HL-60/S4 treated with retinoic acid at 250 ng/mL for 4 days and 3 days (cell line): ENCODE results near the gene CYP27B1.

Experiments
- in situ Hi-C: fragments of 300-500 bp; cut with MboI; formaldehyde crosslinking; loops from 2 replicates; pipeline ENCODE4 v1.7.0; 2022; ENCODE audit warnings: low sequenced_read_pairs

The CYP27B1 gene

DNA sequence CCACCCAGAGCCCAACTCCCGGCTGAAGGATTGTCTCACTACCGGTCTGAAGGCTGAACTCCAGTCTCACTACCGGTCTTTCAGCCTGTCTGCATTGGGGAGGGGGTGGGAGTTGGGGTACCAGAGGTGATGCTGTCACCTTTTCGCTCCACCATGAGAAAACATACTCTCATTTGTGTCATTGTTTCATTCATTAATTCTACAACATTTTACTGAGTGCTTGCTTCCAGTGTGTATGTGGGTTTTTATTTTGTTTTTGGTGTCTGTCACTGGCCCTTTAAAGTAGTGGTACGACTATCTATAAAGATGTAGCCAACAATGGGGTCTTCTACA lies 14.2 kb downstream of the CYP27B1 start:
- in situ Hi-C loops: no loop called here

DNA sequence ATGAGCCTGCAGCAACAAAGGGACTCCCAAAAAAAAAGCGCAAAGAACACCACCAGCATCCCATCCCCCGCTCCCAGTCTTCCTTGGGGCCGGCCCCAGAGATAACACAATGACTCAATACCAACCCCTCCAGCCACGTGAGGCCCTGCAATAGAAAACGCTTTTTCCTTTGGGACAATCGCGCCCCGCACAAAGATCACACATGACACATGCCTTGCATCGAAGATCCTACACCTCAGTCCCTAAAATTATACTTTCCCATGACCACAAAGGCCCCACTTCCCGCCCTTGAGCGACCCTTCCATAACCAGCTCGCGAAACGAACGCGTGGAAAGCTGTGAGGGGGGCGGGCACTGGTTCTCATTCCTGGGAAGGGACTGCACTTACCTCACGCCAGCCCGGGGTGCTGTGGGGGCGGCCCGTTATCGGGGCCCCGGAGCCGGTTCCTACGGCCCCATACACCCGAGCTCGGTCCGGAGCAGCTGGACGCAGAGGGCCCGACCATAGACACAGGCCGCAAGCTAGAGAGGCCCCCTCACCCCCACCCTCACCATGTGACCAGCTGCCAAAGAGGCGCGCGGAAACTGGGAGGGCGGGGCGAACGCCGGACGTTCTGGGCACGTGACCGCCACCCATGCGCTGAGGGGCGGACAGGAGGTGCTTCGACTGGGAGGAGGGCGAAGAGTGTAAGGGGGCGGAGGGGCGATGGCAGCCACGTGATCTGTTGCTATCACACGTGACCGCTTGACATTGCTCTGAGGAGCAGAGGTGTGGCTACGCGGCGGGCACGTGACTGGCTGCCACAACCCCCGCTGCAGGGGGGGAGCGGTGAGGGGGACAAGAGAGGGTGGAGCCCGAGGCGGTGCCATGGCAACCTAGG lies 14.8 kb downstream of the CYP27B1 start, which contains the start of gene CDK4:
Gene CDK4 (minus strand): TSS at position 523 of the 880 bp plus-strand sequence. CDS start 593 bp downstream, outside the sequence.
- in situ Hi-C loops: no loop called here

DNA sequence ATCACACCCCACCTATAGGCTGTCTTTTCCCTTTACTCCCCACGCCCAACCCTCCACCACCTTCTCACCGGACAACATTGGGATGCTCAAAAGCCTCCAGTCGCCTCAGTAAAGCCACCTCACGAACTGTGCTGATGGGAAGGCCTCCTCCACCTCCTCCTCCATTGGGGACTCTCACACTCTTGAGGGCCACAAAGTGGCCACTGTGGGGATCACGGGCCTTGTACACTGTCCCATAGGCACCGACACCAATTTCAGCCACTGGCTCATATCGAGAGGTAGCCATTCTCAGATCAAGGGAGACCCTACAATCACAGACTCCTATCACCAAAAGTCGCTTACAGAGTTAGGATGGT lies 15.5 kb downstream of the CYP27B1 start:
- in situ Hi-C loops: no loop called here

DNA sequence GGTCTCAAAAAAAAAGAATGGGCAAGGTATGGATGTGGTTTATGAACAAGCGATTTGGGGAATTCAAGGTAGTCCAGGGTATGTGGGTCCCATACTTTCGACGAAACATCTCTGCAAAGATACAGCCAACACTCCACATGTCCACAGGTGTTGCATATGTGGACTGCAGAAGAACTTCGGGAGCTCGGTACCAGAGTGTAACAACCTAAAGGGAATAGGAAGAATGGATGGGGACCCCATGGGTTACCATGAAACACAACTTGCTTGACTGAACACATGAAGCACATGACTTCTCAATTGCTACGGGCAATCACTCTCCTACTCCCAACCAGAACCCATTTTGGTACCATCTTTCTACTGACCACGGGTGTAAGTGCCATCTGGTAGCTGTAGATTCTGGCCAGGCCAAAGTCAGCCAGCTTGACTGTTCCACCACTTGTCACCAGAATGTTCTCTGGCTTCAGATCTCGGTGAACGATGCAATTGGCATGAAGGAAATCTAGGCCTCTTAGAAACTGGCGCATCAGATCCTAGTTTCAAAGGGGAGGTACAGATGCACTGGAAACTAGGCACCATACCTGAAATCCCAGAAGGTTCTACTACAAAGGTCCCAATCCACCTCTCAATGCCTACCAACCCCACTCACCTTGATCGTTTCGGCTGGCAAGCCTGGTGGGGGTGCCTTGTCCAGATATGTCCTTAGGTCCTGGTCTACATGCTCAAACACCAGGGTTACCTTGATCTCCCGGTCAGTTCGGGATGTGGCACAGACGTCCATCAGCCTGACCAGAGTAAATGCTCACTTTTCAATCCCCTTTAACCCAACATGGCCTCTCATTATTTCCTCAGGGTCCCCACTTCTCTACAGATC lies 16.1 kb downstream of the CYP27B1 start:
- in situ Hi-C loops: no loop called here

DNA sequence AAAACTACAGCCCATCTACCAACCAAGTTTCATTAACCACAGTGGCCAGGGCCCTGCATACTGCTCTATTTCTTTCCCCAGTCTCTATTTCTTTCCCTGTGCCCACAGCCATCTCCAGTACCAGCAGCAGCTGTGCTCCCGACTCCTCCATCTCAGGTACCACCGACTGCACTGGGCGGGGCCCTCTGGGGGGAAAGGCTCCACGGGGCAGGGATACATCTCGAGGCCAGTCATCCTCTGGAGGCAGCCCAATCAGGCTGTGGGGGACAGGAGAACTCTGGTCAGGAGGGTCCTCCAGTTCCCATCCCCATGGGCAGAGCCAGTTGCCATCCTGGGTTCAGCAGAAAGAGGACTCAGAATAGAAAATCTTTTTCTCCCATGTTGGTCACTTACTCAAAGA lies 17.8 kb downstream of the CYP27B1 start:
- in situ Hi-C loops: no loop called here

DNA sequence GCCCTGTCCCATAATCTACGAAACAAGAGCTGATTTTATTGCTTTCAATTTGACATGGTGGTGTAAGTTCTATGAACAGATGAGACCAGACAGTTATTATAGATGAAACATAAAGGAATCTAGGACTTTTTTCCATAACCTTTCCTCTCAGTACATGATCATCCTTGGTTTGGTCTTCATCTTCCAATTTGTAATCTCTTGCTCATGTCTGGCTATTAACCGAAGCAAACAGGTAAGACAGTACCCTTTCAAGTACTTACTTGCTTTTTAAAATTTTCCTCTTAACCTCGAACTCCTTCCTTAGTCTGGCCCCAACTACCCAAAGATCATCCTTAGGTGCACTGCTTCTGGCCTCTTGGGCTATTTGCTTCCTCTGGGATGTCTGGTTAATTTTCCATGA lies 20.9 kb downstream of the CYP27B1 start:
- in situ Hi-C loops: no loop called here

DNA sequence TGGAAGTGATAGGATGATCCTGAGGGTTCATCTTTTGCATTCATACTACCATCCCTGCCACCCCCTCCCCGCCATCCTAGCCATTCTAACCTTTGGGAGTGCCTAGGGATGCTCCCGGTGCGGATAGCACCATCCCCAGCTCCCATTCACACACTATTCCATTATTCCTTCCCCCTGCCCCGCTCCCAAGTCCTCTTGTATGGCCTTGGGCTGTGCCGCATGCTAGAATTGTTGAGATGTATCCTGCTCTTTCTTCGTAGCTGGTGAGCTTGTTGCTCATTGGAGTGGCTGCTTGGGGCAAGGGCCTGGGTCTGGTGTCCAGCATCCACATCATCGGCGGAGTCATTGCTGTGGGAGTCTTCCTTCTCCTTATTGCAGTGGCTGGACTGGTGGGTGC lies 21.4 kb downstream of the CYP27B1 start:
- in situ Hi-C loops: no loop called here

DNA sequence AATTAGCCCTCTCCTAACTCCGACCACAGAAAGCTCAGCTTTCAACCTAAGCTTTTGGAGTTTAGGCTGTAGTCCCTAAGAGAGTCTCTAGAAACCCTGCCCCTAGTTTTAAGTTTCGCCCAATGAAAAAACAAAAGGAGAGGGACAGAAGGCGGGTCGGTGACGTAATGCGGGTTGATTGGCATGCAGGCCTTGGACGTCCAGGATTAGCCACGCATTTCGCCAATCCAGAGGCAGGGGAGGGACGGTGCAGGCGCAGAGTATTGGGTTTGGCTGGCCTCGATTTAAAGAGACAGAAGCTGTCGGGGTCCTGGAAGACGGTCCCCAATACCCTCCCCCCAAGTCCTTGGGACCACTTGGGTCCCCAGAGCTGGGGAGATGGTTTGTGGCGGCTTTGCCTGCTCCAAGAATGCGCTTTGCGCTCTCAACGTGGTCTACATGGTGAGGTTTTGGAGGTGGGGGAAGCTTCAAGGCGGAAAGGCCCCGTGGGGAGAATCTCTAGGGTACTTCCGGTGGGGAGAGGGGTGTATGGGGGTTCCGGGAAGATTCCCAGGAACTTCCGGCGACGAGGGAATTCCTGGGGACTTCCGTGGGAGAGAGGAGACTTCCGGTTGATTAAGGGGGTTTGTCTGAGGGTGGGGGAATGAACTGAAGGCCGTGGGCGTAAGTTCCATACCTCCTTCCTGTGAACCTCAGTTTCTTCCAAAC lies 21.9 kb downstream of the CYP27B1 start, which contains the start of gene TSPAN31:
Gene TSPAN31 (plus strand): TSS at position 263 of the 708 bp plus-strand sequence. CDS start 116 bp downstream, at position 379.
- in situ Hi-C loops: no loop called here

DNA sequence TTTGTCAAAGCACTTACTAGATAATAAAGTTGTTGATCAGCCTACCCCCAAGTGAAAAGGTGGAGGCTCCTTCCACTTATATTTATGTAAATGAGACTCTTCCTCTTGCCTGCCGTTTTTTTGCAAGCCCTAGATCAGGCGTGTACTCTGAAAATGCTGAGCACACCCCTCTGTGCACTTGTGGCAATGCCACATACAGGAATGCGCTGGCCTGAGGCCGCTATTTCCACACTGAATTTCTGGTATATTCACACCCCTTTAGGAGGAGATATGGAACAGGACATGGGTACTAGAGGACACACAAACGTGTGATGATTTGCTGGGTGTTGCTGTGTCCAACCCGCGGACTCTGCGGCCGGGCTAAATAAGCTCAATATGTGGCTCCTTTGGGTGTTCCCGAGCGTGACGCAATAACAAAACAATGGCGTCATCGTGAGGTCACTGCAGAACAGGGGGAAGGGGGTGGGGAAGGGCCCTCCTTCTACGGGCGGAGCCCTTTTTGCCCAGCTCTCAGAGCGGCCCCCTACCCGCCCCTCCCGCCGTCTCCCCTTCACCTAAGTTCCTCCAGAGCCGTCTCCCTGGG lies 22.6 kb downstream of the CYP27B1 start:
- in situ Hi-C loops: no loop called here

DNA sequence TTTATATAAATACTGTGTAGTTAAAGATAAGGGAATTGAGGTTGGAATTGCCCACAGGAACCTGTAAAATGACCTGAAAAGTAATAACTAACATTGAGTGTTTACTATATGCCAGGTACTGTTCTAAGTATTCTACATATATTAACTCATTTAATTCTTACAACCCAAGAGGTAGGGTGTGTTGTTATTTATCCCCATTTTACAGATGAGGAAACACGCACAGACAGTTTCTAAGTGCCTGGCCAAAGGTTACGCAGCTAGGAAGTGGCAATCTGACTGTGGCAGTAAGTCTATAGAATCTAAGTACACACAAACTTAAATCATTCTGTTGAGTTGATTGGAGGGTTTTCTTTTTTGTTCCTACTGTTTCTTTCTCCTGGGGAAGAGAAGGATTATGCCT lies 23.1 kb downstream of the CYP27B1 start:
- in situ Hi-C loops: no loop called here

DNA sequence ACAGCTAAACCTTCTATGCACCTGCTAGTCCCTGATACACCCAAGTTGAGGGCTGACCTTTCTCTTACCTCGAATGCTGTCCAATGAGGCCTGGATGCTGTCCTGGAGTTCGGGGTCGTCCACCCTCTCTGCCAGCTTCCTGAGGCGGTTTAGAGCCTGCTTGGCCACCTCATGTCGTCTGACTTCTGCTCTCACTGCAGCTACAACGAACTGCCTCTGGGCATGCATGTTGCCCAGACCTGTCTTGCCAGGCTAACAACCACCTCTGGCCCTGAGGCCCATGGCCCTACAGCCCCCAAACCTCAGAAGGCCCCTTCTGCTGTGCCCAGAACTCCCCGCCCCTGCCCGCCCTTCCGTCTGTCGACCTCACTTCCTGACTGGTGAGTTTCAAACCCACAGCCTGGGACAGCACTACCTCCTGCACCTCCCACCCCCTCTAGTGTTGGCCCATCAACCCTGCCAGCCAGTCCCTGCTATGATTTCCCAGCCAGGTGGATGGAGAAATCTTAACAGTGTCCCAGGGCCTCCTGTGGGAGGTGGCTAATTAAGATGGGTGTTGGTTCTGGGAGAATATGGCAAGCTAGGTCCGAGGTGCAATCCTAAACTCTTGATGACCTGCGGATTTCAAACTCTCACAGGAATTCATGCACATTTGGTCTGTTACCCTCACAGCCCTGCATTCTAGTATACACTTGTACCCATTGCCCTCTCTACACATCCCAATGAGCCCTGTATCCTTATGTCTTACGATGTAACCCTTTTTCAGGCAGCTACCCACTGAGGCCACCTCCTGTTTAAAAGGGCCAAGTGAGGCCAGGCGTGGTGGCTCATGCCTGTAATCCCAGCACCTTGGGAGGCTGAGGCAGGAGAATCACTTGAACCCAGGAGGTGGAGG lies 24.8 kb downstream of the CYP27B1 start:
- in situ Hi-C loops: no loop called here

DNA sequence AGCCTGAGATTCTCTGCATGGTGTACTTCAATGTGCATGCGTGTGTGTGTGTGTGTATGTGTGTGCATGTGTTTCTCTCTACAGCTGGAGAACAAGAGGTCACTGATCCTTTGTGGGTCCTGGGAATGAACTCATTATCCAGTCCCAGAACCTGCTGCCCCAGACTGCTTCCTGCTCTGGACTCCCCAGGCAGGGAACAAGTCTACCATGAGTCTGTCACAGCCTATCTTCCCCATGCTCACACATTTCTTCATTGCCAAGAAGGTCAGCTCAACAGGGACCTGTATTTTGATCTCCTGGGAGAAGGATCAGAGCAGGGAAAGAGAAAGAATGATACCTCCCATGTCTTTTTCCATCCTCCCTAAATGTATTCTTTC lies 25.5 kb downstream of the CYP27B1 start:
- in situ Hi-C loops: no loop called here

DNA sequence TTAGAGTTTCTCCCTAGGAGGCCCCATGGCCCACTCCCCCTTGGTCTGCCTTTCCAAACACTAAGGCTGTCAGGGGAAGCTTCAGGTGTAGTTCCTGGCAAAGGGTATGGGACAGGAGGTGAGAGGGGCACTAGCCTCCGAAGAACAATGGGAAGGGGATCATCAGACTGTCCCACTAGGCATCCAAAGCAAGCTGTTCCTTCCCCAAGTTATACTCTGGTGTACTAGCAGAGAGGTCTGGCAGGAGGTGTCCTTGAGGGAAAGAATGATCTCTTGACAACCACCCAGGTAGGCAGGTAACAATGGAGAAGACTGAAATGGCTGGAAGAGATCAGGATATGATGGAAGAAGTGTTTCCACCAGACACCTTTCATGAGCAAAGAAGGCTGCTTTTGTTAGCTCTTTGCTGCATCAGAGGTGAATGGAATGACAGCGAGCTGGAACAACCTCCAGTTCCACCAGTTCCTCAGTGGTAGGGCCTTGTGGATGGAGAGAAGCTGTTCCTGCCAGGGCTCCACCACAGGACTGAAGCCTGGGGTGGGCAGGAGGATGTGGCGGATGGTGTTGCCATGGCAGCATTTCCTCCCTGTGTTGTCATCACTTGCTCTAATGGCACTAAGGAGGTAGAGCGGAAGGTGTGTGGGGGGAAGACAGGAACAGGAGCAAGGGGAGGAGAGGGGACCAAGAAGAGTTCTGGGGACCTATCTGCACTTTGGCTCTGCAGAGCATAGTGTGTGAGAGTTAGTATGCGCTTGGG lies 26.0 kb downstream of the CYP27B1 start:
- in situ Hi-C loops: no loop called here

DNA sequence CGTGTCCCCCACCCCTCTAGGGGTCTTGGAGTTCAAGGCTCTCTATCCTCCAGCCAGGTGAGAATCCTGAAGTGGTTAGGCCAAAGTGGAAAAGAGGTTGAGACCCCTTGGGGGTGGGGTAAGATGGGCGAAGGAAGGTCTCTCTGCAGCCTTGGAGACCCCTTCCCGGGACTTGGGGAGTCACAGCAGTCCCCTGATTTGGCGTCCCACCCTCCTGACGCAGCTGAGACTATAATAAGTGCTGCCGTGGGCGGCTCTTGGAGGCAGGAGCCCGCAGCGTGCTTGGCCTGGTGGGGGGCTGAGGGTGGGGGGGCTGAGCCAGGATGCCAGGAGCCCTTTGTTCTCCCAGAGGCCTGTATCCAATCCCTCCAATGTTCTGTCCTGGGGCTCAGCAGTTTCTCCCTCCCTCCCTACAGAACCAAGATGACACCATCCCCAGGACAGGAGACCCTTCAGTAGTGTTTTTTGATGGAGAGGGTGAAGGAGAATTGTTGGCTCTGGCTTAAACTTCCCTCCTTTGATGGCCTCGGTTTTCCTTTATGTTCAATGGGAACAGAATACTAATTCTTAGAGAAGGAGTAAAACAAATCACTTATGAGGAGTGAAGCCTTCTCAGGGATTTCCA lies 26.9 kb downstream of the CYP27B1 start:
- in situ Hi-C loops: no loop called here

DNA sequence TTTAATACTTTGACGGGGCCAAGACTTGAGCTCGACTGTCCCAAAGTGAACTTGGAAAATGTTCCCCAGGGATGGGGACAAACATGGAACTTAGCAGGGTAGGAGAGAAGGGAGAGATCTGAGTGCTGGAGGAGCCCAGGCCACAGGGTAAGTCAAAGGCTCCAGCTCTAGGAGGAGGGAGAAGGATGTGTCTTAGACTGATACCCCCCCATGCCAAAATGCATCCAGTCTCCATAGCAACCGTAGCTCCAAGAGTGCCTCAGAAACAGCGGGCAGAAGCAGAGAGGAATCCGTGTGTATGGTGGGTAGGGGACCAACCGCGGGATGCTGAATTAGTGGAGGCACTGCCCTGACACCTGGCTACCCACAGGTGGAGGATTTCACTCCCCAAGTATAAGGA lies 27.5 kb downstream of the CYP27B1 start:
- in situ Hi-C loops: no loop called here

DNA sequence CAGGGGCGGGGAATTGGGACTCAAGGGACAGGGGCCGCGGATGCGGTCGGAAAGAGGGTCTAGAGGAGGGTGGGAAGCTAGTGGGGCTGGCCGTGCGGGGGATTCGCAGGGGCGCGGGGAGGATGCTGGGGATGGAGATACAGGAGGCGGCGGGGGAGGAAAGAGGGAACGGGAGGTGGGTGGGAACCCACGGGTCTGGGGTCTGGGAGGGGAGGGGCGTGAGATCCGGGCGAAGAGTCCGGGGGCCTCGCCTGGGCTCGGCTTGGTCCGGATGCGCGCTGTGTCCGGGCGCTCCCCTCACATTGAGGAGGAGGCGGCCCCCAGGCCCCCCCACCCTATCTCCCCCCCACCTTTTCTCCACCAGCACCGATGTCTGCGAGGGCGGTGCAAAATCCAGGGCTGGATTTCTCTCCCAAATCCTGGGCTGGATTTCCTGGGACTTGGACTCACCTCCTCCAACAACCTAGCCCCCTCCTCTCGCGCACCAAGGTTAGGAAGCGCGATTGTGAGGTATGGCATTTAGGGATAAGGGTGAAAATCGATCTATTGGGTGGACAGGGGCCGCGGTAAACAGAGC lies 28.1 kb downstream of the CYP27B1 start, which contains the start of gene AGAP2:
Gene AGAP2 (minus strand): TSS at position 82 of the 577 bp plus-strand sequence. CDS start 496 bp downstream, outside the sequence.
- in situ Hi-C loops: no loop called here

DNA sequence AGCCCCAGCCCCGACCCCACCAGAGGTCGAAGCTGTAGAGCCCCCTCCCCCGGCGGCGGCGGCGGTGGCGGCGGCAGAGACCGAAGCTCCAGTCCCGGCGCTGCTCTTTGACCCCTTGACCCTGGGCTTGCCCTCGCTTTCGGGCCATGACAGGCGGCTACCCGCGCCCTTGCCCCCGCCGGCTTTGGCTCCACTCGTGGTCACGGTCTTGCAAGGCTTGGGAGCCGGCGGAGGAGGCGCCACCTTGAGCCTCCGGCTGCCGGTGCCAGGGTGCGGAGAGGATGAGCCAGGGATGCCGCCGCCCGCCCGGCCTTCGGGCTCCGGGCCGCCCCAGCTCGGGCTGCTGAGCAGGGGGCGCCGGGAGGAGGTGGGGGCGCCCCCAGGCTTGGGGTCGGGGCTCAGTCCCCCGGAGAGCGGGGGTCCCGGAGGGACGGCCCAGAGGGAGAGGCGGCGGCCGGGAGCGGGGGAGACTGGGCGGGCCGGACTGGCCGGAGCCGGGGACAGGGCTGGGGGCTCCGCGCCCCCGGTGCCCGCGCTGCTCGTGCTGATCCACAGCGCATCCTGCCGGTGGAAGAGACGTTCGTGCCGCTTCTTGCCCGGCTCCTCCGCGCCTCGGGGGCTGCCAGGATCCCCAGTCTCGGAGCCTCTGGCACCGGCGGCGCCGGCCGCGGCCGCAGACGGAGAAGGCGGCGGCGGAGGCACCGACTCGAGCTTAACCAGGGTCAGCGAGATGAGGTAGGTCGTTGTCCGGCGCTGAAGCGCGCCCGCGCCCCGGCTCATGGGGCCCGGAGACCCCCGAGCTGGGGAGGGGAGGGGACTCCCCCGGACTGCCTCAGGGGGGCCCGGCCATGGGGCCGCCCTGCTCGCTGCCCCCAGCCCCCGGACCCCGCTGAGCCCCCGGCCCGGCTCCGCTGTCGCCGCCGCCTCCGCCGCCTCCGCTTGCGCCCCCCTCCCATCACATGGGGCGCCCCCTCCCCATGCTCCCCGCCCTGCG lies 29.1 kb downstream of the CYP27B1 start:
- in situ Hi-C loops: no loop called here
